PC-9 (cell line): ENCODE results near the gene GLYATL3. TPM values are rescaled to one million over a fixed set of nuclear protein-coding genes. Genes with fewer than 3 reads are reported as not detected.
A peak's percentile ranks its signal among the peaks of the same experiment; 100 is the strongest.

Experiments used
- BruUV-seq: library from RNA; stranded (reverse); fragments of 400-500 nt; replicated peaks from 2 replicates; lab custom pipeline; 2021; lab: Mats Ljungman, UMichigan
- CTCF ChIA-PET: fragments of 300-600 bp; sonication (Branson Sonifier 250); formaldehyde crosslinking; loops from one replicate; lab custom pipeline; 2022; ENCODE audit warnings: antibody characterized with exemption; lab: Charles Lee
- POLR2A ChIA-PET: fragments of 300-600 bp; sonication (Branson Sonifier 250); formaldehyde crosslinking; loops from one replicate; lab custom pipeline; 2022; ENCODE audit warnings: antibody characterized with exemption; ENCODE audit not compliant: unreplicated experiment; lab: Charles Lee
- DNase-seq, 2 experiments: peaks; one replicate each; pipeline versions ENCODE4 v3.0.0 to v3.0.0-alpha.2; 2015 to 2022; ENCODE audit warnings: mixed read lengths in 1 of 2
- H2AFZ ChIP-seq: fragments of 200-600 bp; sonication (generic); 2 replicates; pipeline ENCODE4 v1.8.1; 2017; ENCODE audit warnings: antibody characterized with exemption
- H3F3A ChIP-seq: fragments of 200-600 bp; sonication (generic); 2 replicates; pipeline ENCODE4 v1.8.1; 2017; ENCODE audit warnings: antibody characterized with exemption, mild to moderate bottlenecking, low read depth; ENCODE audit not compliant: insufficient read depth
- H3K27ac ChIP-seq: fragments of 200-600 bp; sonication (generic); 2 replicates; pipeline ENCODE4 v1.6.1; 2016; ENCODE audit warnings: mixed run types
- H3K27me3 ChIP-seq: fragments of 200-600 bp; sonication (generic); 2 replicates; pipeline ENCODE4 v1.6.1; 2016; ENCODE audit warnings: low read depth, mixed run types; ENCODE audit not compliant: insufficient read depth
- H3K36me3 ChIP-seq: fragments of 200-600 bp; sonication (generic); 2 replicates; pipeline ENCODE4 v1.6.1; 2016; ENCODE audit warnings: low read depth, mixed run types
- H3K4me1 ChIP-seq: fragments of 200-600 bp; sonication (generic); replicated peaks from 2 replicates; pipeline ENCODE4 v1.6.1; 2016; ENCODE audit warnings: mixed run types; ENCODE audit not compliant: insufficient read depth
- H3K4me2 ChIP-seq: fragments of 200-600 bp; sonication (generic); 2 replicates; pipeline ENCODE4 v1.6.1; 2017; ENCODE audit warnings: mixed run types
- H3K4me3 ChIP-seq: fragments of 200-600 bp; sonication (generic); 2 replicates; pipeline ENCODE4 v1.6.1; 2016; ENCODE audit warnings: mixed run types
- H3K79me2 ChIP-seq: fragments of 200-600 bp; sonication (generic); 2 replicates; pipeline ENCODE4 v1.6.1; 2017; ENCODE audit warnings: low read depth, mixed run types
- H3K9me2 ChIP-seq: fragments of 200-600 bp; sonication (generic); 2 replicates; pipeline ENCODE4 v1.8.1; 2017; ENCODE audit warnings: mild to moderate bottlenecking; ENCODE audit not compliant: insufficient read depth
- H3K9me3 ChIP-seq: fragments of 200-600 bp; sonication (generic); 2 replicates; pipeline ENCODE4 v1.8.1; 2016; ENCODE audit warnings: low read depth; ENCODE audit not compliant: insufficient read depth
- H4K20me1 ChIP-seq: fragments of 200-600 bp; sonication (generic); 2 replicates; pipeline ENCODE4 v1.8.1; 2017; ENCODE audit not compliant: insufficient read depth
- CTCF ChIP-seq: fragments of 200-600 bp; sonication (generic); conservative IDR thresholded peaks from 2 replicates; pipeline ENCODE4 v1.6.1; 2017; ENCODE audit warnings: mixed run types, antibody characterized with exemption, mild to moderate bottlenecking, moderate library complexity
- EZH2 ChIP-seq: fragments of 200-600 bp; sonication (generic); IDR thresholded peaks from 2 replicates; pipeline ENCODE4 v1.8.0; 2017; ENCODE audit warnings: antibody characterized with exemption, low read depth
- intact Hi-C: fragments of 100-400 bp; cut with micrococcal nuclease; formaldehyde crosslinking; loops from one replicate; pipeline ENCODE4 v1.10.0; 2022; ENCODE audit not compliant: unreplicated experiment
- total RNA-seq: library from RNA; stranded (reverse); gene quantifications from 2 replicates; pipeline ENCODE4 v1.2.3, GENCODE V29; 2021

Gene GLYATL3
- total RNA-seq, 1 experiment from 2014 or later = not detected

GRCh38 chr6:49535795-49536194, 36.1 kb downstream of the GLYATL3 start:
- POLR2A ChIA-PET = interaction anchor here (0.6 kb wide), 1 partner anchor 181 kb away, joined by 3 read pairs; no protein-coding TSS in a partner anchor
- intact Hi-C loops = no loop called here
- BruUV-seq = no TSS peak

GRCh38 chr6:49539102-49539501, 39.4 kb downstream of the GLYATL3 start:
- no peak for DNase-seq
- no peak overlapping the region for H3K4me2 ChIP-seq

More at GRCh38 chr6:49535795-49536194, 36.1 kb downstream of the GLYATL3 start:
- Histone ChIP-seq H3K36me3 (no peaks in the 10 kb centered on the region), H2AFZ (no peak overlapping the region), H3K4me3 (no peak overlapping the region), H3F3A (peaks cover 7% of the 10 kb centered on the region), H4K20me1 (no peaks in the 10 kb centered on the region), H3K27me3 (no peaks in the 10 kb centered on the region), H3K9me3 (peaks cover 3% of the 10 kb centered on the region; the same call in 1 of the 2 replicates), H3K4me2 (no peak overlapping the region), H3K4me1 (peaks cover 13% of the 10 kb centered on the region), H3K9me2 (no peaks in the 10 kb centered on the region), H3K27ac (no peak overlapping the region), H3K79me2 (no peaks in the 10 kb centered on the region)
- TF ChIP-seq EZH2 (no peak), CTCF (no peak)
- DNase-seq = no peak
- CTCF ChIA-PET = interaction anchor here (0.6 kb wide), 1 partner anchor 1746 kb away, joined by 4 read pairs; no protein-coding TSS in a partner anchor

GRCh38 chr6:49540614-49541013, 40.9 kb downstream of the GLYATL3 start:
- Histone ChIP-seq H3K27ac (peak overlapping the region; percentile 80), H4K20me1 (no peaks in the 10 kb centered on the region), H3K27me3 (no peaks in the 10 kb centered on the region), H3F3A (peaks cover 24% of the 10 kb centered on the region), H3K36me3 (no peaks in the 10 kb centered on the region), H3K9me2 (no peaks in the 10 kb centered on the region), H3K79me2 (no peaks in the 10 kb centered on the region), H2AFZ (no peak overlapping the region), H3K4me1 (peaks cover 25% of the 10 kb centered on the region), H3K9me3 (peaks cover 5% of the 10 kb centered on the region; the same call in 1 of the 2 replicates), H3K4me3 (no peak overlapping the region), H3K4me2 (peak overlapping the region; percentile 47)
- BruUV-seq = no TSS peak
- CTCF ChIA-PET = no interaction called here
- no peak for TF ChIP-seq CTCF
- TF ChIP-seq EZH2 = no peak
- DNase-seq = peak in 1 of 2 experiments; percentile 53
- POLR2A ChIA-PET = no interaction called here
- intact Hi-C loops = no loop called here

More at GRCh38 chr6:49539102-49539501, 39.4 kb downstream of the GLYATL3 start:
- H3K4me1 ChIP-seq = peaks cover 25% of the 10 kb centered on the region
- peaks cover 5% of the 10 kb centered on the region; the same call in 1 of the 2 replicates for H3K9me3 ChIP-seq
- peaks cover 24% of the 10 kb centered on the region for H3F3A ChIP-seq
- CTCF ChIA-PET = no interaction called here
- intact Hi-C loops = no loop called here
- no peak overlapping the region for H3K27ac ChIP-seq
- H3K79me2 ChIP-seq = no peaks in the 10 kb centered on the region
- H3K36me3 ChIP-seq = no peaks in the 10 kb centered on the region
- BruUV-seq = no TSS peak
- H3K27me3 ChIP-seq = no peaks in the 10 kb centered on the region
- H3K9me2 ChIP-seq = no peaks in the 10 kb centered on the region
- H4K20me1 ChIP-seq = no peaks in the 10 kb centered on the region
- no peak overlapping the region for H3K4me3 ChIP-seq
- POLR2A ChIA-PET = no interaction called here
- TF ChIP-seq CTCF (no peak), EZH2 (no peak)
- H2AFZ ChIP-seq = no peak overlapping the region
